IMR-90 (cell line): ENCODE data around the gene PFDN6. TPM values are rescaled to one million over a fixed set of nuclear protein-coding genes. Genes with fewer than 3 reads are reported as not detected.
A peak's percentile ranks its signal among the peaks of the same experiment; 100 is the strongest.

Experiments used
- ATAC-seq: fragments of 200-7000 bp; cut with Tn5 transposase; 2 replicates; pipeline ENCODE4 v1.9.1; 2020; ENCODE audit warnings: low read depth, mild to moderate bottlenecking, moderate library complexity
- BruUV-seq: library from RNA; stranded (reverse); fragments of 400-500 nt; replicated peaks from 2 replicates; lab custom pipeline; 2021; lab: Mats Ljungman, UMichigan
- CTCF ChIA-PET: fragments of 300-600 bp; formaldehyde crosslinking; extraction: SDS; loops from one replicate; lab custom pipeline; 2021; ENCODE audit warnings: antibody characterized with exemption; lab: Yijun Ruan, JAX
- POLR2A ChIA-PET: fragments of 300-600 bp; sonication (Branson Sonifier 250); formaldehyde crosslinking; loops from one replicate; lab custom pipeline; 2022; ENCODE audit warnings: antibody characterized with exemption; ENCODE audit not compliant: unreplicated experiment; lab: Charles Lee
- DNase-seq: peaks from one replicate; pipeline ENCODE4 v3.0.0; 2013
- H2AFZ ChIP-seq: replicated peaks from 2 replicates; pipeline ENCODE3; 2013; ENCODE audit warnings: low read length, mild to moderate bottlenecking; ENCODE audit not compliant: poor library complexity
- H2AK5ac ChIP-seq: 2 replicates; pipeline ENCODE4 v1.6.1; 2013; ENCODE audit warnings: low read depth, low read length, inconsistent platforms
- H2AK9ac ChIP-seq: replicated peaks from 2 replicates; pipeline ENCODE3; 2013; ENCODE audit warnings: mild to moderate bottlenecking, low read depth, low read length, moderate library complexity; ENCODE audit not compliant: poor library complexity
- H2BK120ac ChIP-seq: 2 replicates; pipeline ENCODE4 v1.6.1; 2013; ENCODE audit warnings: low read depth, low read length, inconsistent platforms
- H2BK15ac ChIP-seq: 3 replicates; pipeline ENCODE4 v1.6.1; 2013; ENCODE audit warnings: low read depth, low read length, inconsistent platforms
- H2BK20ac ChIP-seq: 2 replicates; pipeline ENCODE4 v1.6.1; 2013; ENCODE audit warnings: low read depth, mild to moderate bottlenecking, inconsistent platforms, low read length, moderate library complexity
- H2BK5ac ChIP-seq: 2 replicates; pipeline ENCODE4 v1.6.1; 2013; ENCODE audit warnings: mild to moderate bottlenecking, low read depth, low read length, inconsistent platforms; ENCODE audit not compliant: poor library complexity, severe bottlenecking
- H3K14ac ChIP-seq: replicated peaks from 2 replicates; pipeline ENCODE4 v1.6.1; 2013; ENCODE audit warnings: low read depth, low read length, inconsistent platforms
- H3K18ac ChIP-seq: 2 replicates; pipeline ENCODE4 v1.6.1; 2013; ENCODE audit warnings: low read depth, low read length, control low read depth
- H3K23ac ChIP-seq: 2 replicates; pipeline ENCODE4 v1.6.1; 2013; ENCODE audit warnings: low read depth, low read length, inconsistent platforms
- H3K27ac ChIP-seq: 2 replicates; pipeline ENCODE4 v1.5.1; 2013; ENCODE audit warnings: mild to moderate bottlenecking, control low read depth, low read length; ENCODE audit not compliant: insufficient read depth
- H3K27me3 ChIP-seq: 2 replicates; pipeline ENCODE4 v1.6.1; 2013; ENCODE audit warnings: low read length; ENCODE audit not compliant: control insufficient read depth, insufficient read depth
- H3K36me3 ChIP-seq: 2 replicates; pipeline ENCODE4 v1.6.1; 2013; ENCODE audit warnings: low read length, mixed read lengths; ENCODE audit not compliant: control insufficient read depth, insufficient read depth
- H3K4ac ChIP-seq: 2 replicates; pipeline ENCODE4 v1.6.1; 2013; ENCODE audit warnings: low read depth, low read length, inconsistent platforms
- H3K4me1 ChIP-seq: 2 replicates; pipeline ENCODE4 v1.6.1; 2013; ENCODE audit warnings: low read length, mixed read lengths; ENCODE audit not compliant: control insufficient read depth, insufficient read depth
- H3K4me2 ChIP-seq: 2 replicates; pipeline ENCODE4 v1.6.1; 2013; ENCODE audit warnings: low read depth, mild to moderate bottlenecking, control low read depth, low read length, moderate library complexity
- H3K4me3 ChIP-seq: 2 replicates; pipeline ENCODE4 v1.5.1; 2013; ENCODE audit warnings: low read depth, mild to moderate bottlenecking, control low read depth, low read length, moderate library complexity; ENCODE audit not compliant: insufficient read depth
- H3K56ac ChIP-seq: 2 replicates; pipeline ENCODE4 v1.6.1; 2013; ENCODE audit warnings: low read length, inconsistent platforms; ENCODE audit not compliant: insufficient read depth; ENCODE audit errors: extremely low read depth
- H3K79me1 ChIP-seq, 2 experiments: 2 replicates each; pipeline ENCODE4 v1.6.1; 2013; ENCODE audit warnings: low read length in 2 of 2, inconsistent platforms in 1 of 2, low read depth in 1 of 2
- H3K9ac ChIP-seq: 2 replicates; pipeline ENCODE4 v1.6.1; 2013; ENCODE audit warnings: low read depth, low read length, control low read depth
- H3K9me1 ChIP-seq: 2 replicates; pipeline ENCODE4 v1.6.1; 2013; ENCODE audit warnings: low read length, inconsistent platforms; ENCODE audit not compliant: insufficient read depth
- H3K9me3 ChIP-seq: 2 replicates; pipeline ENCODE4 v1.6.1; 2013; ENCODE audit warnings: low read length; ENCODE audit not compliant: control insufficient read depth, insufficient read depth
- H4K20me1 ChIP-seq: 2 replicates; pipeline ENCODE4 v1.6.1; 2013; ENCODE audit warnings: low read length, inconsistent platforms; ENCODE audit not compliant: insufficient read depth
- H4K5ac ChIP-seq: 2 replicates; pipeline ENCODE4 v1.6.1; 2013; ENCODE audit warnings: mild to moderate bottlenecking, low read depth, low read length, control low read depth
- H4K8ac ChIP-seq, 2 experiments: 2 replicates each; pipeline ENCODE4 v1.6.1; 2013; ENCODE audit warnings: low read depth in 2 of 2, low read length in 2 of 2, control low read depth in 1 of 2, inconsistent platforms in 1 of 2
- H4K91ac ChIP-seq: 2 replicates; pipeline ENCODE4 v1.6.1; 2013; ENCODE audit warnings: low read depth, low read length, inconsistent platforms; ENCODE audit not compliant: insufficient read depth
- BHLHE40 ChIP-seq: fragments of 150-350 bp; IDR thresholded peaks from 2 replicates; pipeline ENCODE4 v1.6.1; 2016; ENCODE audit warnings: mild to moderate bottlenecking, low read depth, low read length
- CEBPB ChIP-seq: IDR thresholded peaks from 2 replicates; pipeline ENCODE4 v1.6.1; 2012; ENCODE audit warnings: low read depth, low read length, improper control_type of control experiment
- CHD1 ChIP-seq: IDR thresholded peaks from 2 replicates; pipeline ENCODE4 v1.6.1; 2012; ENCODE audit warnings: low read depth, low read length, improper control_type of control experiment
- ELK1 ChIP-seq: fragments of 150-350 bp; IDR thresholded peaks from 2 replicates; pipeline ENCODE4 v1.6.1; 2016; ENCODE audit warnings: low read depth, mild to moderate bottlenecking, low read length, moderate library complexity, borderline replicate concordance
- FOS ChIP-seq: fragments of 150-350 bp; IDR thresholded peaks from 2 replicates; pipeline ENCODE4 v1.6.1; 2016; ENCODE audit warnings: low read depth, low read length
- MAZ ChIP-seq: IDR thresholded peaks from 2 replicates; pipeline ENCODE4 v1.6.1; 2012; ENCODE audit warnings: low read depth, mild to moderate bottlenecking, low read length, improper control_type of control experiment, moderate library complexity, borderline replicate concordance
- MXI1 ChIP-seq: IDR thresholded peaks from 2 replicates; pipeline ENCODE4 v1.6.1; 2012; ENCODE audit warnings: low read depth, mild to moderate bottlenecking, low read length, moderate library complexity, borderline replicate concordance
- POLR2A ChIP-seq: IDR thresholded peaks from 2 replicates; pipeline ENCODE4 v1.6.1; 2012; ENCODE audit warnings: mild to moderate bottlenecking, low read depth, low read length
- RAD21 ChIP-seq: IDR thresholded peaks from 2 replicates; pipeline ENCODE4 v1.6.1; 2012; ENCODE audit warnings: low read length, improper control_type of control experiment
- RCOR1 ChIP-seq: IDR thresholded peaks from 2 replicates; pipeline ENCODE4 v1.6.1; 2012; ENCODE audit warnings: mild to moderate bottlenecking, low read length, improper control_type of control experiment; ENCODE audit not compliant: insufficient replicate concordance
- RFX5 ChIP-seq: IDR thresholded peaks from 2 replicates; pipeline ENCODE4 v1.8.0; 2012; ENCODE audit warnings: low read depth, mild to moderate bottlenecking, low read length, moderate library complexity
- SMC3 ChIP-seq: fragments of 150-350 bp; IDR thresholded peaks from 2 replicates; pipeline ENCODE4 v1.6.1; 2016; ENCODE audit warnings: low read depth, mild to moderate bottlenecking, antibody characterized with exemption, low read length, moderate library complexity
- WGBS, 2 experiments: methylation state at CpG; one replicate each; pipeline versions ENCODE4 v1.1.5 to v1.1.7; 2013; ENCODE audit warnings: missing lambda C conversion rate in 2 of 2; ENCODE audit not compliant: insufficient read length in 1 of 2; ENCODE audit errors: extremely low coverage in 2 of 2; 5-methylcytosine and 5-hydroxymethylcytosine counted together
- dilution Hi-C: fragments of 300-500 bp; cut with HindIII; formaldehyde crosslinking; loops from one replicate; pipeline ENCODE4 v1.14.3; 2018; ENCODE audit warnings: low sequenced_read_pairs; ENCODE audit not compliant: unreplicated experiment
- in situ Hi-C: fragments of 300-500 bp; cut with MboI; formaldehyde crosslinking; loops from 3 replicates; pipeline ENCODE4 v1.14.3; 2019; ENCODE audit warnings: low sequenced_read_pairs, inconsistent platforms, mixed read lengths
- intact Hi-C: fragments of 100-400 bp; cut with micrococcal nuclease; formaldehyde crosslinking; loops from 2 replicates; pipeline ENCODE4 v1.10.0; 2022
- polyA plus RNA-seq, 3 experiments: library from polyadenylated mRNA; depleted of rRNA; stranded (reverse); fragments of >200 nt; gene quantifications; 2 replicates each; pipeline ENCODE4 v1.2.3, GENCODE V29; 2012; ENCODE audit warnings: low replicate concordance in 1 of 3
- total RNA-seq: library from RNA; depleted of rRNA; stranded (reverse); fragments of >200 nt; gene quantifications from 2 replicates; pipeline ENCODE4 v1.2.3, GENCODE V29; 2012

PFDN6 gene
- total and polyA plus RNA-seq, 2 of the 4 experiments (the other 2 are of a cell fraction): 24.4 to 92.1 TPM

DNA sequence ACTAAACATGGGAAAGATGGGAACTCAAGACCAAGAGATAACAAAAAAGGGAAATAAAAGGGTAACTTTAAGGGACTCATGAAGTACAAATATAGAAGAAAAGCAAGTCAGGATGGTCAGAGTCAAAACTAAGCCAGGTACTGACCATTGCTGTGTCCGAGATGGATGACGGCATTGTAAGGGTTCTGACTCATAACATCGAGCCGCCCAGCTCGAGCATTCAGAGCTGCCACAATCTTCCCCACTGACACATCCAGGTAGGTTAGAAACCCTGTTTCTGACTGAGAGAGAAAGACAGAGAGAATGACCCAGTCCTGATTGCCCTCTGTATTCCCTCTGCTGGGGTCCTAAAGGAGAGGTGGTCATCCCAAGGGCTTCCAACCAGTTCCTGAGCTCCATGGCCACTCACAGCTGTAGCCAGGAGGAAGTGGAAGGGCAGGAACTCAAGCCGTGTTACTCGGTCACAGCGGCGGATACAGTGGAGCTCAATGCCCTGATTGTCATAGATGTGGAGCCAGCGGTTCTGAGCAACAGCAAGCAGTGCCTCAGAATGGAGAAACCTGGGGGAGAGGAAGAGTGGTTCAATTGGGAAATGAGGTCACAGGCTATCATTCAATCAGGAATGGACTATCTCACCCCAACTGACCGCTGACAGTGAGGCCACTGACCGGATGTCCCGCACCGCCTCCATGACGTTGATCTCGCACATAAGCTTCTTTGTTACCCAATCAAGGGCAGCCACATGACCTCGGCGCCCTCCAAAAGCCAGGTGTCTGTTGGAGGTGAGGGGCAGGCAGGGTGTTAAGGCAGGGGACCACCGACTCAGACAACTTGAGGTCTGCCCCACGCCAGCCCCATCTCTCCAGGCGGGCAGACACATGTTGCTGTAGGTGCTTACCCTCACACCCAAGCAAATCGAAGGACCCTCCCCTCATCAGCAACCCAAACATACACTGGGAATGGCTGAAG, 2.2 kb upstream of the PFDN6 start (continued):
- TF ChIP-seq FOS: no peak

- Histone ChIP-seq H2AK5ac (peak overlapping the region; percentile 94), H4K8ac (peak overlapping the region in 1 of 2 experiments; percentile 86; a peak in 3 of 4 replicates), H3K9me3 (no peaks in the 10 kb centered on the region), H2BK120ac (no peak overlapping the region), H3K18ac (no peak overlapping the region), H3K4ac (peak overlapping the region; percentile 81), H3K9ac (peak overlapping the region; percentile 31), H3K14ac (peak overlapping the region; percentile 77), H3K23ac (peak overlapping the region; percentile 71; the same call in 1 of the 2 replicates), H3K4me1 (peaks cover 7% of the 10 kb centered on the region), H3K36me3 (peaks cover 43% of the 10 kb centered on the region), H3K4me2 (peak overlapping the region; percentile 93), H2AK9ac (peak overlapping the region; percentile 99), H3K9me1 (peaks cover 3% of the 10 kb centered on the region; the same call in 1 of the 2 replicates), H2AFZ (peak overlapping the region; percentile 94), H2BK5ac (peak overlapping the region; percentile 19), H2BK15ac (no peak overlapping the region), H2BK20ac (no peak overlapping the region), H3K27me3 (no peaks in the 10 kb centered on the region), H4K91ac (peak overlapping the region; percentile 20; the same call in 1 of the 2 replicates), H3K4me3 (peak overlapping the region; percentile 84), H4K5ac (no peak overlapping the region; the same call in 1 of the 2 replicates), H3K27ac (peak overlapping the region; percentile 29), H3K56ac (peak overlapping the region; percentile 64), H4K20me1 (no peaks in the 10 kb centered on the region), H3K79me1 (peaks cover 27 to 53% of the 10 kb centered on the region in 2 experiments)
- ChIA-PET CTCF (interaction anchor here (1.5 kb wide), 1 partner anchor 11 kb away, joined by 3 read pairs; the partner anchor contains the start of gene RGL2), POLR2A (interaction anchor here (0.9 to 1.3 kb wide), 2 partner anchors 10 to 29 kb away, joined by 6 to 10 read pairs; partner anchors contain the start of gene ZBTB22)
- ATAC-seq (peak; percentile 2), DNase-seq (no peak)
- dilution Hi-C loops (no loop called here), intact Hi-C loops (no loop called here), in situ Hi-C loops (no loop called here)
- TSS peak; percentile 91 for BruUV-seq
- 7% methylated on average over 3 of the region's 21 CpGs; no CpG with 5 or more reads in 1 of the 2 experiments for WGBS, 2 experiments
- TF ChIP-seq MAZ: no peak
- TF ChIP-seq RCOR1: no peak
- TF ChIP-seq MXI1: no peak
- no peak for TF ChIP-seq RAD21
- no peak for TF ChIP-seq CHD1
- no peak for TF ChIP-seq FOS
- TF ChIP-seq POLR2A: no peak
- TF ChIP-seq CEBPB: no peak
- TF ChIP-seq BHLHE40: no peak
- TF ChIP-seq RFX5: no peak
- TF ChIP-seq ELK1: no peak
- TF ChIP-seq SMC3: no peak
These were observed 1.1 kb upstream of the PFDN6 start for GRCh38 chr6:33288141-33288920.
